SK-N-MC (cell line): Measurements from ENCODE around the gene PFDN6.

Source experiments
- EZH2 ChIP-seq: fragments of 200-600 bp; sonication (generic); IDR thresholded peaks from one replicate; pipeline ENCODE4 v1.6.1; 2017; ENCODE audit warnings: antibody characterized with exemption
- FOXP2 ChIP-seq: optimal IDR thresholded peaks from 2 replicates; pipeline ENCODE3; 2011; ENCODE audit warnings: mild to moderate bottlenecking, moderate library complexity; ENCODE audit not compliant: insufficient read depth; ENCODE audit errors: extremely low read length, control extremely low read depth
- POLR2AphosphoS5 ChIP-seq: IDR thresholded peaks from 2 replicates; pipeline ENCODE4 v1.6.1; 2012; ENCODE audit warnings: mild to moderate bottlenecking, low read depth, low read length, borderline replicate concordance

- no peak for TF ChIP-seq EZH2
- TF ChIP-seq POLR2AphosphoS5, result peak; percentile 89
- TF ChIP-seq FOXP2, result no peak
Observed at GRCh38 chr6:33248932-33249731, 40.3 kb upstream of the PFDN6 start.
